Mucosa of descending colon (tissue), 3 donors: ENCODE data around the gene ADGB. TPM values are rescaled to one million over a fixed set of nuclear protein-coding genes. Genes with fewer than 3 reads are reported as not detected.

ENCODE experiments used
- ATAC-seq: fragments of 200-7000 bp; cut with Tn5 transposase; one replicate; pipeline ENCODE4 v1.9.1; 2020; ENCODE audit warnings: mild to moderate bottlenecking, moderate library complexity
- DNase-seq, 3 donors: peaks; one replicate each; pipeline ENCODE4 v3.0.0-alpha.2; 2020
- H3K36me3 ChIP-seq: fragments of 200-600 bp; one replicate; pipeline ENCODE4 v1.8.0; 2021; ENCODE audit warnings: low read depth, mild to moderate bottlenecking
- H3K4me1 ChIP-seq: fragments of 200-600 bp; one replicate; pipeline ENCODE4 v1.8.0; 2021; ENCODE audit warnings: low read depth, mild to moderate bottlenecking
- H3K4me3 ChIP-seq: fragments of 200-600 bp; one replicate; pipeline ENCODE4 v1.8.0; 2021; ENCODE audit warnings: mild to moderate bottlenecking
- H3K9me3 ChIP-seq: fragments of 200-600 bp; one replicate; pipeline ENCODE4 v1.8.0; 2021; ENCODE audit warnings: mild to moderate bottlenecking
- intact Hi-C, 2 donors: fragments of 100-400 bp; cut with DNase I in 1 of 2; cut with micrococcal nuclease in 1 of 2; formaldehyde crosslinking; loops; one replicate each; pipeline versions ENCODE4 v1.11.0 to v1.11.1; 2022; cut with DNase I, micrococcal nuclease
- total RNA-seq, 3 donors: library from RNA; stranded (reverse); fragmentation: NEBNext Ultra II Directional in 2 of 3; extraction: Animal tissue kit (Norgen Biotek cat#: 25700) in 2 of 3; gene quantifications; one replicate each; pipeline versions ENCODE4 v1.2.1 to v1.2.4, GENCODE V29; 2021 to 2023
- TF ChIP-seq, protein P1 (sequence below): fragments of 200-600 bp; IDR thresholded peaks from one replicate; pipeline ENCODE4 v1.8.0; 2022; ENCODE audit warnings: antibody characterized with exemption, mild to moderate bottlenecking
- donor health status: DM: no; HTN: no; CAD: no; lungs with moderate emphysema.
- donor health status: DM: no; HTN: no; CAD: no.
- donor health status: DM: no; HTN: yes; CAD: no.

The ADGB gene
- total RNA-seq, 3 donors from 2014 or later: 0.70 to 2.2 (median 2.1) TPM

DNA sequence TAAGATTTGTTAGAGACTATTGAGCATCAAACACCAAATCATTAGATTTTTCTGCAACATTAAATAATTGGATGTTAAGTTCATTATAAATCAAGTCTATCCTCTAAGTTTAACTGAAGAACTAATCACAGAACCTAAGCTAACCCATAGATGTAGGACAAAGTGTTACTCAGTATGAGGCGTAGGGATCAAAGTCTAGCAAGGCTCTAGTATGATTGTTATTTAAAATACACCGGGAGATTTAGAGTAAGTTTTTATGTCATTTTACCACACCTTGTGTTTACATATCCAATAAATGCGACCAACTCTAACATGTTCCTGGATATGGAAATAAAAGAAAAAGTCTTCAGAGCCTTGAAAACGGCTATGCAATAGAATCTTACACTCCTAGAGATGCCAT lies 2.6 kb downstream of the ADGB start:
- Histone ChIP-seq H3K4me1 (no peaks in the 10 kb centered on the region), H3K4me3 (no peak overlapping the region), H3K9me3 (no peaks in the 10 kb centered on the region), H3K36me3 (no peaks in the 10 kb centered on the region)
- intact Hi-C loops: no loop called here
- DNase-seq (peak in 1 of 3 donors; percentile 30), ATAC-seq (peak; percentile 86)
- TF ChIP-seq, protein P1, sequence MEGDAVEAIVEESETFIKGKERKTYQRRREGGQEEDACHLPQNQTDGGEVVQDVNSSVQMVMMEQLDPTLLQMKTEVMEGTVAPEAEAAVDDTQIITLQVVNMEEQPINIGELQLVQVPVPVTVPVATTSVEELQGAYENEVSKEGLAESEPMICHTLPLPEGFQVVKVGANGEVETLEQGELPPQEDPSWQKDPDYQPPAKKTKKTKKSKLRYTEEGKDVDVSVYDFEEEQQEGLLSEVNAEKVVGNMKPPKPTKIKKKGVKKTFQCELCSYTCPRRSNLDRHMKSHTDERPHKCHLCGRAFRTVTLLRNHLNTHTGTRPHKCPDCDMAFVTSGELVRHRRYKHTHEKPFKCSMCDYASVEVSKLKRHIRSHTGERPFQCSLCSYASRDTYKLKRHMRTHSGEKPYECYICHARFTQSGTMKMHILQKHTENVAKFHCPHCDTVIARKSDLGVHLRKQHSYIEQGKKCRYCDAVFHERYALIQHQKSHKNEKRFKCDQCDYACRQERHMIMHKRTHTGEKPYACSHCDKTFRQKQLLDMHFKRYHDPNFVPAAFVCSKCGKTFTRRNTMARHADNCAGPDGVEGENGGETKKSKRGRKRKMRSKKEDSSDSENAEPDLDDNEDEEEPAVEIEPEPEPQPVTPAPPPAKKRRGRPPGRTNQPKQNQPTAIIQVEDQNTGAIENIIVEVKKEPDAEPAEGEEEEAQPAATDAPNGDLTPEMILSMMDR: no peak

DNA sequence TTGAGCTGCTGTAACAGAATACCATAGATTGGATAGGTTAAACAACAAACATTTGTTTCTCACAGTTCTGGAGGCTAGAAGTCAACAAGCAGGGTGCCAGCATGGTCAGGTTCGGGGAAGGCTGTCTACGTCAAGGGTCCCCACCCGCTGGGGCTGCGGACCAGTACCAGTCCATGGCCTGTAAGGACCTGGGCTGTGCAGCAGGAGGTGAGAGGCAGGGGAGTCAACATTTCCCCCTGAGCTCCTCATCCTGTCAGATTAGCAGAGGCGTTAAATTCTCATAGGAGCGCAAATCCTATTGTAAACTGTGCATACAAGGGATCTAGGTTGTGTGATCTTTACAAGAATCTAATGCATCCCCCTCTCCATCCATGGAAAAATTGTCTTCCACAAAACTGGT lies 3.8 kb downstream of the ADGB start:
- no peaks in the 10 kb centered on the region for H3K36me3 ChIP-seq
- H3K9me3 ChIP-seq: no peaks in the 10 kb centered on the region
- DNase-seq (peak in 1 of 3 donors; percentile 25), ATAC-seq (no peak)
- no peaks in the 10 kb centered on the region for H3K4me1 ChIP-seq
- no peak overlapping the region for H3K4me3 ChIP-seq
- TF ChIP-seq, protein P1: no peak
- intact Hi-C loops: no loop called here

DNA sequence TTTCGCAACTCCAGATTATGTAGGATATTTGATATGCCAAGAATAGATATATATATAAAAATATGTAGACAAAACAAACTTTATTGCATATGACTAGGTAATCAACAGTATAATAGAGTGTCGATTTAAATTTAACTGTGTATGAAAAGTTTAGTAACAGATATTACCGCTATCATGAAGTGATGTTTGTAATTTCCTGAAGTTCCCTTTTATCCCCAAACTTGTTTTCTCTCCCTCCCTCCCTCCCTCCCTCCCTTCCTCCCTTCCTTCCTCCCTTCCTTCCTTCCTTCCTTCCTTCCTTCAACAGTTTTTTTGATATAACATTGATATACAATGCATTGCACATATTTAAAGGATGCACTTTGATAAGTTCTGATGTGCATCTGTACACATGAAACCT lies 15.2 kb downstream of the ADGB start:
- H3K36me3 ChIP-seq: no peaks in the 10 kb centered on the region
- no peaks in the 10 kb centered on the region for H3K9me3 ChIP-seq
- ATAC-seq: no peak
- DNase-seq: no peak
- TF ChIP-seq, protein P1: no peak
- no peaks in the 10 kb centered on the region for H3K4me1 ChIP-seq
- intact Hi-C loops: no loop called here
- H3K4me3 ChIP-seq: no peak overlapping the region

DNA sequence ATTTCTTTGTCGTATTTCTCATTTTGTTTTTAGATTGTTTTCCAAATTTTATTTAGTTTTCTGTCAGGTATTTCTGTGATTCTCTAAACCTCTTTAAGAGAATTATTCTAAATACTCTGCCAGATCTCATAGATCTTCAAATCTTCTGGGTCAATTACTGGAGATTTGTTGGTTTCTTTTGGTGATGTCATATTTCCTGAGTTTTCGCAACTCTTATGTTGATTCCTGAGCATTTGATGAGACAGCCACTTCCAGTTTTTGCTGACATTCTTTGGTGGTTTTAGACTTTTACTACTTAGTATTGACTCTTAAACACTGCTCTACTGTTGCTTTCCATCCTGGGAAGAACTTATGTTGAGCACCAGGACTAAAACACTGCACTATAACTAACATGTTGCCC lies 21.9 kb downstream of the ADGB start:
- Histone ChIP-seq H3K9me3 (no peaks in the 10 kb centered on the region), H3K4me3 (no peak overlapping the region), H3K36me3 (no peaks in the 10 kb centered on the region), H3K4me1 (no peaks in the 10 kb centered on the region)
- no peak for DNase-seq
- TF ChIP-seq, protein P1: no peak
- no peak for ATAC-seq
- intact Hi-C loops: no loop called here

DNA sequence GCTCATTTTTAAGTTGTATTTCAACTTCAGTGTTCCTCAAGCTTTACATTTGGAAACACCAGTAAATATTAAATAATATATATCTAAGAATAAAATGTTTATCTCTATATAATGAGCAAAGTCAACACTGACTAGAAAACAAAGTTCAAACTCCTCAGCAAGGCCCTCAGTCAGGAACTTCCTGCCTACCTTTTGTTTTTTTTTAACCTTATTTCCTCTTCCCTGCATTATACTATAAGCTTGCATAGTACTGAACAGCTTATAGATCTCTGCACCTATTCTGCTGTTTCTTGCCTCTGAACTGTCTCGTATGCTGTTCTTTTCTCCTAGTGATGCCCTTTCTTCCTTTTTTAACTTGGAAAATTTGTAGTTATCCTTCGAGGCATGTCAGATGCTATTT lies 29.6 kb downstream of the ADGB start:
- Histone ChIP-seq H3K9me3 (peaks cover 5% of the 10 kb centered on the region), H3K36me3 (no peaks in the 10 kb centered on the region), H3K4me3 (no peak overlapping the region), H3K4me1 (no peaks in the 10 kb centered on the region)
- intact Hi-C loops: no loop called here
- ATAC-seq (peak; percentile 86), DNase-seq (no peak)
- TF ChIP-seq, protein P1: no peak

DNA sequence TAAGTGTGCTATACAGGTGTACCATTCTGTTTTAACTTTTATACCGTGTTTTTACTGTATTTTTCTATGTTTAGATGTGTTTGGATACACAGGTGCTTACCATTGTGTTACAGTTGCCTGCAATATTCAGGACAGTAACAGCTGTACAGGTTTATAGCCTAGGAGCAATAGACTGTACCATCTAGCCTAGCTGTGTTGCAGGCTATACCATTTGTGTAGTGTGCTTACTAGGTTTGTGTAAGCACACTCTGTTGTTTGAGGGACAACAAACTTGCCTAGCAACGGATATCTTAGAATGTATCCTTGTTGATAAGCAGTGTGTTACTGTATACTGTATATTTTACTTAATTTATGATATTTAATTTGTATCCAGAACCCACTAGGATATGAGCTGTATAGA lies 35.2 kb downstream of the ADGB start:
- no peaks in the 10 kb centered on the region for H3K9me3 ChIP-seq
- TF ChIP-seq, protein P1: no peak
- H3K36me3 ChIP-seq: no peaks in the 10 kb centered on the region
- DNase-seq: peak in 1 of 3 donors; percentile 12
- intact Hi-C loops: no loop called here
- ATAC-seq: peak; percentile 97
- H3K4me1 ChIP-seq: no peaks in the 10 kb centered on the region
- no peak overlapping the region for H3K4me3 ChIP-seq
